H9 (cell line): ENCODE data around the gene BANF1. TPM values are rescaled to one million over a fixed set of nuclear protein-coding genes. Genes with fewer than 3 reads are reported as not detected.
A peak's percentile ranks its signal among the peaks of the same experiment; 100 is the strongest.

Source experiments
- DNase-seq: peaks from one replicate; pipeline ENCODE4 v3.0.0-alpha.2; 2017
- H2AFZ ChIP-seq: one replicate; pipeline ENCODE4 v1.6.1; 2013; ENCODE audit warnings: mild to moderate bottlenecking, low read length, control low read depth, moderate library complexity
- H2AK5ac ChIP-seq: 2 replicates; pipeline ENCODE4 v1.6.1; 2013; ENCODE audit warnings: low read length, control low read depth, mixed read lengths; ENCODE audit not compliant: insufficient read length
- H2BK120ac ChIP-seq: one replicate; pipeline ENCODE4 v1.6.1; 2013; ENCODE audit warnings: low read depth, mild to moderate bottlenecking, low read length, control low read depth, inconsistent platforms; ENCODE audit not compliant: poor library complexity, severe bottlenecking
- H2BK12ac ChIP-seq: 2 replicates; pipeline ENCODE4 v1.6.1; 2013; ENCODE audit warnings: low read length, control low read depth, mixed read lengths, low read depth; ENCODE audit not compliant: insufficient read length
- H2BK15ac ChIP-seq: 2 replicates; pipeline ENCODE4 v1.6.1; 2013; ENCODE audit warnings: low read depth, low read length, control low read depth
- H2BK20ac ChIP-seq: one replicate; pipeline ENCODE4 v1.6.1; 2013; ENCODE audit warnings: low read depth, mild to moderate bottlenecking, low read length, control low read depth, inconsistent platforms; ENCODE audit not compliant: poor library complexity, severe bottlenecking
- H2BK5ac ChIP-seq: 2 replicates; pipeline ENCODE4 v1.6.1; 2013; ENCODE audit warnings: low read length, control low read depth, mixed read lengths; ENCODE audit not compliant: insufficient read length
- H3K14ac ChIP-seq: 2 replicates; pipeline ENCODE4 v1.6.1; 2013; ENCODE audit warnings: low read length, control low read depth; ENCODE audit not compliant: insufficient read depth
- H3K18ac ChIP-seq: 2 replicates; pipeline ENCODE4 v1.6.1; 2013; ENCODE audit warnings: low read depth, mild to moderate bottlenecking, mixed read lengths, low read length, control low read depth; ENCODE audit not compliant: insufficient read length
- H3K23ac ChIP-seq: 2 replicates; pipeline ENCODE4 v1.6.1; 2013; ENCODE audit warnings: low read length, control low read depth, mixed read lengths, low read depth; ENCODE audit not compliant: insufficient read length
- H3K23me2 ChIP-seq: 2 replicates; pipeline ENCODE4 v1.6.1; 2013; ENCODE audit warnings: low read depth, mild to moderate bottlenecking, mixed read lengths, low read length, control low read depth; ENCODE audit not compliant: insufficient read length, poor library complexity, severe bottlenecking
- H3K27ac ChIP-seq: 2 replicates; pipeline ENCODE4 v1.5.1; 2013; ENCODE audit warnings: low read length, control low read depth, mixed read lengths, low read depth; ENCODE audit not compliant: insufficient read length
- H3K27me3 ChIP-seq: 2 replicates; pipeline ENCODE4 v1.6.1; 2013; ENCODE audit warnings: low read length, control low read depth, inconsistent platforms; ENCODE audit not compliant: insufficient read depth
- H3K4ac ChIP-seq: 2 replicates; pipeline ENCODE4 v1.6.1; 2013; ENCODE audit warnings: low read depth, mild to moderate bottlenecking, control low read depth, inconsistent platforms, low read length, moderate library complexity
- H3K4me1 ChIP-seq: 2 replicates; pipeline ENCODE4 v1.6.1; 2013; ENCODE audit warnings: low read length, control low read depth, inconsistent platforms; ENCODE audit not compliant: insufficient read depth
- H3K4me2 ChIP-seq: 2 replicates; pipeline ENCODE4 v1.6.1; 2013; ENCODE audit warnings: low read length, control low read depth, mixed read lengths; ENCODE audit not compliant: insufficient read length, insufficient read depth
- H3K56ac ChIP-seq: 2 replicates; pipeline ENCODE4 v1.6.1; 2013; ENCODE audit warnings: low read depth, mild to moderate bottlenecking, mixed read lengths, low read length, control low read depth; ENCODE audit not compliant: insufficient read length
- H3K79me1 ChIP-seq: 2 replicates; pipeline ENCODE4 v1.6.1; 2013; ENCODE audit warnings: low read depth, mild to moderate bottlenecking, moderate library complexity, low read length, control low read depth, inconsistent platforms; ENCODE audit not compliant: insufficient read depth, poor library complexity, severe bottlenecking
- H3K79me2 ChIP-seq: 2 replicates; pipeline ENCODE4 v1.6.1; 2013; ENCODE audit warnings: low read length, control low read depth, inconsistent platforms; ENCODE audit not compliant: insufficient read depth
- H3K9ac ChIP-seq: 2 replicates; pipeline ENCODE4 v1.6.1; 2013; ENCODE audit warnings: low read length, control low read depth, mixed read lengths; ENCODE audit not compliant: insufficient read length; ENCODE audit errors: extremely low read depth
- H3K9me3 ChIP-seq: one replicate; pipeline ENCODE4 v1.6.1; 2013; ENCODE audit warnings: low read depth, low read length, inconsistent platforms; ENCODE audit not compliant: control insufficient read depth
- H3T11ph ChIP-seq: one replicate; pipeline ENCODE4 v1.6.1; 2013; ENCODE audit warnings: mild to moderate bottlenecking, low read length, control low read depth, inconsistent platforms
- H4K20me1 ChIP-seq: one replicate; pipeline ENCODE4 v1.6.1; 2013; ENCODE audit not compliant: control insufficient read depth, insufficient read length, insufficient read depth
- H4K5ac ChIP-seq: 2 replicates; pipeline ENCODE4 v1.6.1; 2013; ENCODE audit warnings: low read depth, mild to moderate bottlenecking, mixed read lengths, low read length, control low read depth; ENCODE audit not compliant: insufficient read length
- H4K8ac ChIP-seq: replicated peaks from 2 replicates; pipeline ENCODE4 v1.6.1; 2013; ENCODE audit warnings: low read length, control low read depth, mixed read lengths, low read depth; ENCODE audit not compliant: insufficient read length
- H4K91ac ChIP-seq: 2 replicates; pipeline ENCODE4 v1.6.1; 2013; ENCODE audit warnings: low read depth, mild to moderate bottlenecking, moderate library complexity, mixed read lengths, low read length, control low read depth; ENCODE audit not compliant: insufficient read length
- H3K27ac Mint-ChIP-seq, 3 experiments: 2 replicates in 2 of 3; 3 replicates in 1 of 3; pipeline ENCODE4 v1.8.0; 2020 to 2021; ENCODE audit warnings: mixed read lengths in 3 of 3, mild to moderate bottlenecking in 1 of 3, moderate library complexity in 1 of 3
- H3K27me3 Mint-ChIP-seq: 2 replicates; pipeline ENCODE4 v1.8.0; 2021; ENCODE audit warnings: low read depth, mild to moderate bottlenecking, moderate library complexity, mixed read lengths
- H3K36me3 Mint-ChIP-seq, 3 experiments: 2 replicates in 2 of 3; 3 replicates in 1 of 3; pipeline ENCODE4 v1.8.0; 2020 to 2021; ENCODE audit warnings: low read depth in 3 of 3, mixed read lengths in 3 of 3; ENCODE audit not compliant: insufficient read depth in 1 of 3
- H3K4me1 Mint-ChIP-seq, 2 experiments: 2 replicates each; pipeline ENCODE4 v1.8.0; 2020; ENCODE audit warnings: mixed read lengths in 2 of 2
- H3K4me3 Mint-ChIP-seq, 2 experiments: 2 replicates in 1 of 2; 3 replicates in 1 of 2; pipeline ENCODE4 v1.8.0; 2020 to 2021; ENCODE audit warnings: mild to moderate bottlenecking in 2 of 2, mixed read lengths in 2 of 2, moderate library complexity in 1 of 2
- H3K9me3 Mint-ChIP-seq, 2 experiments: 2 replicates in 1 of 2; 3 replicates in 1 of 2; pipeline ENCODE4 v1.8.0; 2020; ENCODE audit warnings: mild to moderate bottlenecking in 2 of 2, mixed read lengths in 2 of 2, moderate library complexity in 1 of 2
- WGBS: extraction: QIAGEN DNeasy Blood & Tissue Kit; methylation state at CpG from one replicate; pipeline ENCODE4 v1.1.7; 2013; ENCODE audit warnings: missing lambda C conversion rate, low lambda C conversion rate, mixed read lengths; ENCODE audit not compliant: insufficient read length; ENCODE audit errors: extremely low coverage; 5-methylcytosine and 5-hydroxymethylcytosine counted together
- total RNA-seq: library from RNA; stranded (reverse); gene quantifications from 2 replicates; pipeline ENCODE4 v1.2.1, GENCODE V29; 2021
- TF ChIP-seq, protein P1 (sequence below): fragments of 200-600 bp; sonication (generic); conservative IDR thresholded peaks from 3 replicates; pipeline ENCODE4 v1.8.0; 2021; ENCODE audit warnings: antibody characterized with exemption, mild to moderate bottlenecking

BANF1 gene
- total RNA-seq, 1 experiment from 2014 or later, result 346 TPM

- H3K27ac ChIP-seq, result no peak overlapping the region
- H2BK20ac ChIP-seq, result no peak overlapping the region
- no peak for DNase-seq
- TF ChIP-seq, protein P1, sequence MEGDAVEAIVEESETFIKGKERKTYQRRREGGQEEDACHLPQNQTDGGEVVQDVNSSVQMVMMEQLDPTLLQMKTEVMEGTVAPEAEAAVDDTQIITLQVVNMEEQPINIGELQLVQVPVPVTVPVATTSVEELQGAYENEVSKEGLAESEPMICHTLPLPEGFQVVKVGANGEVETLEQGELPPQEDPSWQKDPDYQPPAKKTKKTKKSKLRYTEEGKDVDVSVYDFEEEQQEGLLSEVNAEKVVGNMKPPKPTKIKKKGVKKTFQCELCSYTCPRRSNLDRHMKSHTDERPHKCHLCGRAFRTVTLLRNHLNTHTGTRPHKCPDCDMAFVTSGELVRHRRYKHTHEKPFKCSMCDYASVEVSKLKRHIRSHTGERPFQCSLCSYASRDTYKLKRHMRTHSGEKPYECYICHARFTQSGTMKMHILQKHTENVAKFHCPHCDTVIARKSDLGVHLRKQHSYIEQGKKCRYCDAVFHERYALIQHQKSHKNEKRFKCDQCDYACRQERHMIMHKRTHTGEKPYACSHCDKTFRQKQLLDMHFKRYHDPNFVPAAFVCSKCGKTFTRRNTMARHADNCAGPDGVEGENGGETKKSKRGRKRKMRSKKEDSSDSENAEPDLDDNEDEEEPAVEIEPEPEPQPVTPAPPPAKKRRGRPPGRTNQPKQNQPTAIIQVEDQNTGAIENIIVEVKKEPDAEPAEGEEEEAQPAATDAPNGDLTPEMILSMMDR, result no peak
- no peak overlapping the region for H3K56ac ChIP-seq
- no peak overlapping the region for H3K4ac ChIP-seq
- H3K23me2 ChIP-seq, result no peaks in the 10 kb centered on the region
- no peak overlapping the region for H2BK12ac ChIP-seq
- no peaks in the 10 kb centered on the region for H3K4me1 ChIP-seq
- Mint-ChIP-seq H3K9me3 (no peaks in the 10 kb centered on the region), H3K27ac (peak overlapping the region in 1 of 3 experiments; percentile 33; a peak in 4 of 7 replicates), H3K4me1 (peaks cover 5 to 6% of the 10 kb centered on the region in 2 experiments), H3K4me3 (no peak overlapping the region), H3K36me3 (peaks cover 63 to 86% (median 84%) of the 10 kb centered on the region in 3 experiments), H3K27me3 (no peaks in the 10 kb centered on the region)
- H3K4me2 ChIP-seq, result no peak overlapping the region
- WGBS, result no CpG with 5 or more reads among the region's 15 CpGs
- H3K18ac ChIP-seq, result no peak overlapping the region
- H4K91ac ChIP-seq, result no peak overlapping the region
- H4K5ac ChIP-seq, result no peak overlapping the region
- no peaks in the 10 kb centered on the region for H4K20me1 ChIP-seq
- H3K79me2 ChIP-seq, result no peaks in the 10 kb centered on the region
- H2BK15ac ChIP-seq, result no peak overlapping the region
- H3K9ac ChIP-seq, result no peak overlapping the region
- H2BK5ac ChIP-seq, result no peak overlapping the region
- no peak overlapping the region for H4K8ac ChIP-seq
- H2AFZ ChIP-seq, result no peak overlapping the region
- no peaks in the 10 kb centered on the region for H3K27me3 ChIP-seq
- H3K9me3 ChIP-seq, result no peaks in the 10 kb centered on the region
- H3K23ac ChIP-seq, result no peak overlapping the region
- no peak overlapping the region for H2BK120ac ChIP-seq
- H3K14ac ChIP-seq, result no peak overlapping the region
- no peak overlapping the region for H3T11ph ChIP-seq
- no peak overlapping the region for H2AK5ac ChIP-seq
- no peaks in the 10 kb centered on the region for H3K79me1 ChIP-seq
These were observed 33.5 kb upstream of the BANF1 start for GRCh38 chr11:65968600-65969482.
